ENCODE results near the gene AGAP1. TPM values are rescaled to one million over a fixed set of nuclear protein-coding genes. Genes with fewer than 3 reads are reported as not detected.

AGAP1 gene
- total and polyA plus RNA-seq, 9 donors = 5.7 to 32.2 (median 20.2) TPM

GRCh38 chr2:235501673-235502031 lies 7.8 kb downstream of the AGAP1 start:
- intact Hi-C loops (cut with DNase I) = loop anchor here in 1 of 4 donors (10.0 kb wide), 1 partner anchor 73 kb away; no protein-coding TSS in a partner anchor
- no peak for DNase-seq

DNA sequence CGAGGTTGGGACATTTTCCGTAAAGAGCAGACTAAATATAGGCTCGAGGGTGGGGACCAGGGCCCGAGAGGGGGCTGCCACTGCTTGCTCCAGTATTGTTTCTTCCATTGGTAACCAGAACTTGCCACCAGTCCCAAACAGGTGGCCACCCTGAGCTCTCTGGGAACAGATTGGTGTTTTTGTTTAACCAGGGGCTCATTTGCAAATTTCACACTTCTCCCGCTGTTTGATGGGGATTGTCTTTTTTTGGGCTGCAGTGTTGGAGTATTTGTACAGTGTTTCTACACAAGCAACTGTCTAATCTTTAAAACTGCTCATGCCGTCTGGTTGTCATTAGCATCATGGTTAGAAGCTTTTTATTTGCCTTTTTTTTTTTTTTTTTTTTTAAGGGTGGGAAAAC lies 8.5 kb downstream of the AGAP1 start:
- Histone ChIP-seq H3K27ac (no peak overlapping the region), H3K9me3 (no peaks in the 10 kb centered on the region), H3K4me3 (no peak overlapping the region), H3K27me3 (no peaks in the 10 kb centered on the region), H3K36me3 (no peaks in the 10 kb centered on the region), H3K4me1 (ENCODE audit: insufficient read depth) (peaks cover 5% of the 10 kb centered on the region)
- WGBS, 3 donors = 69 to 87% (median 72%) methylated on average over 6 of the region's 6 CpGs
- no peak for DNase-seq
- no peak for TF ChIP-seq EP300 (IDR thresholded peaks at IDR 0.05)
- no peak for TF ChIP-seq CTCF (IDR thresholded peaks at IDR 0.05)
- TF ChIP-seq POLR2A (IDR thresholded peaks at IDR 0.05) = no peak
- intact Hi-C loops (cut with DNase I) = loop anchor here in 1 of 4 donors (10.0 kb wide), 1 partner anchor 72 kb away; no protein-coding TSS in a partner anchor

More at GRCh38 chr2:235501673-235502031, 7.8 kb downstream of the AGAP1 start:
- Histone ChIP-seq H3K27ac (no peak overlapping the region), H3K4me1 (ENCODE audit: insufficient read depth) (peaks cover 5% of the 10 kb centered on the region), H3K9me3 (no peaks in the 10 kb centered on the region), H3K27me3 (no peaks in the 10 kb centered on the region), H3K36me3 (no peaks in the 10 kb centered on the region), H3K4me3 (no peak overlapping the region)
- WGBS, 3 donors = 47 to 55% (median 52%) methylated on average over 7 of the region's 7 CpGs
- TF ChIP-seq POLR2A (IDR thresholded peaks at IDR 0.05) (no peak), EP300 (IDR thresholded peaks at IDR 0.05) (no peak), CTCF (IDR thresholded peaks at IDR 0.05) (no peak)

DNA sequence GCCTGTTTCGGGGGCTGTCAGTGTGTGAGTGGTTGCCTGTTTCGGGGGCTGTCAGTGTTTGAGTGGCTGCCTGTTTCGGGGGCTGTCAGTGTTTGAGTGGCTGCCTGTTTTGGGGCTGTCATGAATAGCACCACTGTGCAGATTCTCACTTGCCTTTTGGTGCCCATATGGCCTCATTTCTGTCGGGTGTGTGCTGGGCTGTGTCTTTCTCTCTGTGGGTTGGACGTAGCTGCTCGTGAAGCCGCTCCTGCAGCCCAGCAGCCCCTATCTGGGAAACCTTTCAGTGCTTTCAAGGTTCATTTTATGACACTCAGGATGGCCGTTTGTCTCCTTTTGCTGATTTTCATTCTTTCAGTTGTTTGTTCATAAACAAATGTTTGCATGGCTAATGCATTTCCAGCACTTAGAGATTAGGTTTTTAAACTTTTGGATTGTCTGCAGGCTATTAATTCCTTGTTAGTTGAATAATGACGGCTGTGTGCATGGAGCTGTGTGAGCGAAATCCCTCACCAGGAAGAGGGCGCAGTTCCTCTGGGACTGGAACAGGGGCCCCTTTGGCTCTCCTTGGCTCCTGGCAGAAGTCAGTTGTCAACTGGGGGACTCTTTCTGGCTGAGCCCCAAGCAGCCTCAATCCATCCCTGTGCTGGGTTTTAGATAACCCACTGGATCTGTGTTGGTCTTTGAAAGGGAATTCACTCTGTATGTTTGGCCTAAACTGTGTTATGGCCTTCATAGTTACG lies 10.8 kb downstream of the AGAP1 start:
- 65 to 83% (median 78%) methylated on average over 12 of the region's 12 CpGs for WGBS, 3 donors
- no peak overlapping the region for H3K4me3 ChIP-seq
- H3K9me3 ChIP-seq = no peaks in the 10 kb centered on the region
- no peak for DNase-seq
- no peaks in the 10 kb centered on the region for H3K36me3 ChIP-seq
- TF ChIP-seq EP300 (IDR thresholded peaks at IDR 0.05) (no peak), POLR2A (IDR thresholded peaks at IDR 0.05) (no peak), CTCF (IDR thresholded peaks at IDR 0.05) (no peak)
- H3K4me1 ChIP-seq (ENCODE audit: insufficient read depth) = peaks cover 5% of the 10 kb centered on the region
- H3K27ac ChIP-seq = no peak overlapping the region
- H3K27me3 ChIP-seq = no peaks in the 10 kb centered on the region
- intact Hi-C loops (cut with DNase I) = loop anchor here in 1 of 4 donors (10.0 kb wide), 1 partner anchor 70 kb away; no protein-coding TSS in a partner anchor

GRCh38 chr2:235505181-235505741 lies 11.4 kb downstream of the AGAP1 start:
- TF ChIP-seq EP300 (IDR thresholded peaks at IDR 0.05) (no peak), POLR2A (IDR thresholded peaks at IDR 0.05) (no peak), CTCF (IDR thresholded peaks at IDR 0.05) (no peak)
- Histone ChIP-seq H3K4me1 (ENCODE audit: insufficient read depth) (peaks cover 5% of the 10 kb centered on the region), H3K36me3 (no peaks in the 10 kb centered on the region), H3K9me3 (no peaks in the 10 kb centered on the region), H3K27ac (no peak overlapping the region), H3K27me3 (no peaks in the 10 kb centered on the region), H3K4me3 (no peak overlapping the region)
- intact Hi-C loops (cut with DNase I) = loop anchor here in 1 of 4 donors (10.0 kb wide), 1 partner anchor 70 kb away; no protein-coding TSS in a partner anchor
- 48 to 60% (median 57%) methylated on average over 7 of the region's 7 CpGs for WGBS, 3 donors
- DNase-seq = peak in 2 of 5 donors; percentile 24 to 55
